ENCODE results near the gene H6PD. TPM values are rescaled to one million over a fixed set of nuclear protein-coding genes. Genes with fewer than 3 reads are reported as not detected.

Gene H6PD
- total RNA-seq, 1 donor from 2014 or later, result 43.7 TPM

DNA sequence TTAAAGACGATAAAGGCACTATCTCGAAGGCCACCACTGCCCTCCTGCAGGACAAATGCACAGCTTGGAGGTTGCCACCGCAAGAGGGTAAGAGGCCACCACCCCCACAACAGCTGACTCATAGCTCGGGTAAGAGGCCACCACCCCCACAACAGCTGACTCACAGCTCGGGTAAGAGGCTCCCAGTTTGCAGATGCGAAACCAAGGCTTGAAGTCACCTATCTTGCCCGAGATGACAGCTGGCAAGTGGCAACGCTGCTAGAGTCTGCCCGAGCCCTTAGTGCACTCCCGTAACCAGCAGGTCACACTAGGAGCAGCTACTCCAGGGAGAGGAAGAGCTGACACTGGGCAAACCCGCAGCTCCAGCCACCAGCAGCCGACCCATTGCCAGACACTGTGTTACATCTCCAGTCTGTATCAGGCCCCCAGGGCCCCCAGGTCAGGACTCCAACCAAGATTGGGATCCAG, 41.0 kb downstream of the H6PD start:
- DNase-seq, result peak; percentile 87
- peaks cover 10% of the 10 kb centered on the region for H3K4me1 ChIP-seq
- no peaks in the 10 kb centered on the region for H3K27me3 ChIP-seq
- TF ChIP-seq, protein P1, sequence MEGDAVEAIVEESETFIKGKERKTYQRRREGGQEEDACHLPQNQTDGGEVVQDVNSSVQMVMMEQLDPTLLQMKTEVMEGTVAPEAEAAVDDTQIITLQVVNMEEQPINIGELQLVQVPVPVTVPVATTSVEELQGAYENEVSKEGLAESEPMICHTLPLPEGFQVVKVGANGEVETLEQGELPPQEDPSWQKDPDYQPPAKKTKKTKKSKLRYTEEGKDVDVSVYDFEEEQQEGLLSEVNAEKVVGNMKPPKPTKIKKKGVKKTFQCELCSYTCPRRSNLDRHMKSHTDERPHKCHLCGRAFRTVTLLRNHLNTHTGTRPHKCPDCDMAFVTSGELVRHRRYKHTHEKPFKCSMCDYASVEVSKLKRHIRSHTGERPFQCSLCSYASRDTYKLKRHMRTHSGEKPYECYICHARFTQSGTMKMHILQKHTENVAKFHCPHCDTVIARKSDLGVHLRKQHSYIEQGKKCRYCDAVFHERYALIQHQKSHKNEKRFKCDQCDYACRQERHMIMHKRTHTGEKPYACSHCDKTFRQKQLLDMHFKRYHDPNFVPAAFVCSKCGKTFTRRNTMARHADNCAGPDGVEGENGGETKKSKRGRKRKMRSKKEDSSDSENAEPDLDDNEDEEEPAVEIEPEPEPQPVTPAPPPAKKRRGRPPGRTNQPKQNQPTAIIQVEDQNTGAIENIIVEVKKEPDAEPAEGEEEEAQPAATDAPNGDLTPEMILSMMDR (IDR thresholded peaks at IDR 0.05), result no peak
- no peaks in the 10 kb centered on the region for H3K9me3 ChIP-seq
- H3K27ac ChIP-seq, result no peak overlapping the region
- peak; percentile 88 for ATAC-seq
- no peaks in the 10 kb centered on the region for H3K36me3 ChIP-seq
- intact Hi-C loops (cut with DNase I), result no loop called here
- no peak overlapping the region for H3K4me3 ChIP-seq

DNA sequence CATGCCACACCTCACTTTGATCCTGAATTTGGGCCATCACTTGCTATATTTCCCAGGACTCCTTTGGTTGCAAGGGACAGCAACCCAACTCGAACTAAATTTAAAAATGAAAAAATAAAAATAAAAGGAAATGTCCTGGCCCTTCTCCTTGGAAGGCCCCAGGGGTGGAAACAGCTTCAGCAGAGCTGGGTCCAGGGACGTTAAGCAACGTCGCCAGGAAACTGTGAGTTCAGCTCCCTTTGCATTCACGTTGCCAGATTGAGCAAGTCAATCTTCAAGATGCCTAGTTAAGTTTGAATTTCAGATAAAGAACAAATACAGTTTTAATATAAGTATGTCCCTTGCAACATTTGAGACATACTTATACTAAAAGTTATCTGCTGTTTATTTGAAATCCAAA, 43.5 kb downstream of the H6PD start:
- no peaks in the 10 kb centered on the region for H3K9me3 ChIP-seq
- no peaks in the 10 kb centered on the region for H3K36me3 ChIP-seq
- no peak for ATAC-seq
- H3K4me1 ChIP-seq, result peaks cover 15% of the 10 kb centered on the region
- TF ChIP-seq, protein P1 (IDR thresholded peaks at IDR 0.05), result no peak
- intact Hi-C loops (cut with DNase I), result no loop called here
- no peak overlapping the region for H3K27ac ChIP-seq
- no peak overlapping the region for H3K4me3 ChIP-seq
- DNase-seq, result no peak
- H3K27me3 ChIP-seq, result no peaks in the 10 kb centered on the region

DNA sequence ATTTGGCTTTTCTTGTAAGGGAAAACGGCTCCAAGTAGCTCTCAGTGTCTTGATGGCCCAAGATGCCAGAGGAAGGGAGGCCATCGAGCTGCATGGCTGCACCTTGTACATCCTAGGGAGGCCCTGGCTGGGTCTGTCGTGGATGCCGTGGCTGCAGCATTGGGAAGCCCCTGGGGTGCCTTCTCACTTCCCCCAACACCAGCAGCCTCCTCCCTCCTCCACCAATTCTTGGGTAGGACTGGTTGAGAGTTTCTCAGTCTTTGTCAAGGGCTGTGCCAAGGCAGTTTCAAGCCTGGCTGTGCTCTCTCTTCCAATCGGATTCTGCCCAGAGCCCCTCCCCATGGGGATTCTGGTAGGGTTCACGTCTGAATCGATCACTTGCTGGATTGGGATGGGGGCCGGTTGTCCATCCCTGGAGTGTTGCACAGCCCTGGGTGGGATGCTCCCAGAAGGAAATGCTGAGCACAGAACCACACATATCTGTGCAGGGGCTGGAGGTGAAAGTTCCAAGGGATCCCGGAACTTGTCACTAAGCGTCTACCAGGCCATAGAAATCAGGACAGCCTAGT, 44.1 kb downstream of the H6PD start:
- TF ChIP-seq, protein P1 (IDR thresholded peaks at IDR 0.05), result no peak
- peaks cover 15% of the 10 kb centered on the region for H3K4me1 ChIP-seq
- intact Hi-C loops (cut with DNase I), result no loop called here
- H3K9me3 ChIP-seq, result no peaks in the 10 kb centered on the region
- H3K36me3 ChIP-seq, result no peaks in the 10 kb centered on the region
- no peak overlapping the region for H3K4me3 ChIP-seq
- DNase-seq (no peak), ATAC-seq (no peak)
- no peaks in the 10 kb centered on the region for H3K27me3 ChIP-seq
- no peak overlapping the region for H3K27ac ChIP-seq

DNA sequence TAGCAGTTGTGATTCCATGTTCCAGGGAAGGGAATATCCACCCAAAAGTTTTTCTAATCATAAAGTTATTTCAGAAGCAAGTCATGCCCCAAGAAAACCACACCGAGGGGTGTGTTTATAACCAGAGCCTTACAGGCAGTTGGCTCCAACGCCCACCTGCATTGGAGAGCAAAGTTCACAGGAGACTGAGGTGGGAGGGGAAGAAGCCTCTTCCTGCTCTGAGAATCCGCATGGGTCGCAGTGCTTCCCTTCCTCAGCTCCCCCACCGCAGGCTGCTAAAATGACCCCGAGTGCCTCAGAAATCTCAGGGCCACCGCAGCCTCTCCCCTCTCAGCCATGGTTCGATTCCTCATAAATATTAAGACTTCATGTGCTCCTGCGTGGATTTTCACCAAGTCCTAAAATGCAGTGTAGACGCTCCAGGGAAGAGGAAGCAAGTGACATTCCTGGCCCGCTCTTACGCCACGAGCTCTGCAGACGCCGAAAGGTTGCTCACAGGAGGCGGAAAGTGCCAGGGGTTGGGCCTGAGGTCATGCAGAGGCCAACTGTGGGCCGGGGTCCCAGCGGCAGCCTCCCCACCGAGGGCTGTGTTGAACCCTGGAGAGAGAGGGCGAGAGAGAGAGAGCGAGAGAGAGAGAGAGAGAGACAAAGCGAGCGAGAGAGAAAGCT, 44.7 kb downstream of the H6PD start:
- DNase-seq, result no peak
- Histone ChIP-seq H3K4me3 (no peak overlapping the region), H3K27ac (no peak overlapping the region), H3K4me1 (peaks cover 15% of the 10 kb centered on the region), H3K36me3 (no peaks in the 10 kb centered on the region), H3K9me3 (no peaks in the 10 kb centered on the region), H3K27me3 (no peaks in the 10 kb centered on the region)
- ATAC-seq, result peak; percentile 59
- intact Hi-C loops (cut with DNase I), result no loop called here
- TF ChIP-seq, protein P1 (IDR thresholded peaks at IDR 0.05), result no peak

DNA sequence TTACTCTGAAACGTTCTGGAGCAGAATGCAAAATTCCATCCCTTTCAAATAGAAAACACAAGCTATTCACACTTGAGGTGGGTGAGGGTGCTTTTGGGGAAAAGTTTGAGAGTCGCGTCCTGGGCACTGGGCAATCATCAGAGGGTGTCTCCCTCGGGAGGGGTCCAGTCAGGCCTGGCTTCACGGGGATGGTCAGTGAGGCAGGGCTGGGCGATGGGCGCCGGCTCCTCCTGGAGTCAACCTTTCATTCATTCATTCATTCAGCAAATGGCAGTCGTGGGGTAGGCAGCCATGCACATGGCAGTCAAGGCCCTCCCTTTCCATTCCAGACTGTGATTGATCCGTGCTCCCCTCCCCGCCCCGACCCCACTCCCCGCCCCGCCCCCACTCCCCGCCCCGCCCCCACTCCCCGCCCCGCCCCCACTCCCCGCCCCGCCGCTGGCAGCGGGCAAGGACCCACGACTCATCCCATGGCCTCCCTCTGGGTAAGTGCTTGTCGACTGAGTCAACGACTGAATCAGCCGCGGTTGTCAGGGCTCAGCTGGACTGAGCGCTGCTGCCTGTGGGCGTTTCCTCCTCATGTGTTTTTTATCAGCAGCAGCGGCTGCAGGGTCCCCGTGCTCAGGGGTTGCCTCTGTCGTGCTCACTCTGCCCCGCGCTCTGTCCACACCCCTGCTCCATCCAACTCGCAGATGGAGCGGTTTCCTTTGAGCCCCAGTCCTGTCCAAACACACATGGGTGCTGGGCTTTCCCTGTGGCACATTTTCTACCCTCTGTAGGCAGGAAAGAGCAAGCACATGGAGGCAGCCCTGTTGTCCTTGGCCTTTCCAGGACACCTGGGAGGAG, 45.7 kb downstream of the H6PD start:
- Histone ChIP-seq H3K27ac (no peak overlapping the region), H3K9me3 (no peaks in the 10 kb centered on the region), H3K36me3 (no peaks in the 10 kb centered on the region), H3K4me1 (peaks cover 15% of the 10 kb centered on the region), H3K4me3 (no peak overlapping the region), H3K27me3 (no peaks in the 10 kb centered on the region)
- TF ChIP-seq, protein P1 (IDR thresholded peaks at IDR 0.05), result no peak
- DNase-seq, result no peak
- ATAC-seq, result peak; percentile 47
- intact Hi-C loops (cut with DNase I), result loop anchor here (10.0 kb wide), 1 partner anchor 205 kb away; no protein-coding TSS in a partner anchor

Measured in upper lobe of right lung (tissue), 1 donor.